Gastroesophageal sphincter (tissue), 3 donors: Measurements from ENCODE around the gene KCNIP4.

Experiments used
- CTCF ChIP-seq, 4 experiments: fragments of 200-600 bp in 2 of 4; fragments of 450-650 bp in 2 of 4; sonication (generic) in 1 of 4; IDR thresholded peaks; one replicate each; pipeline ENCODE4 v1.5.1; 2017 to 2019; ENCODE audit warnings: antibody characterized with exemption in 4 of 4, mild to moderate bottlenecking in 2 of 4, moderate library complexity in 2 of 4
- POLR2A ChIP-seq, 2 donors: fragments of 450-650 bp; IDR thresholded peaks; one replicate each; pipeline ENCODE4 v1.6.1; 2017; ENCODE audit warnings: antibody characterized with exemption in 2 of 2, mild to moderate bottlenecking in 2 of 2, moderate library complexity in 1 of 2

GRCh38 chr4:21113496-21114223 lies 834.9 kb downstream of the KCNIP4 start:
- TF ChIP-seq POLR2A (IDR thresholded peaks at IDR 0.05) = no peak
- TF ChIP-seq CTCF (IDR thresholded peaks at IDR 0.05) = no peak
